H1 (cell line): ENCODE data around the gene GALR1. TPM values are rescaled to one million over a fixed set of nuclear protein-coding genes. Genes with fewer than 3 reads are reported as not detected.

ENCODE experiments used
- CTCF ChIA-PET: fragments of 300-600 bp; sonication (Branson Sonifier 250); formaldehyde crosslinking; loops from one replicate; lab custom pipeline; 2021; ENCODE audit not compliant: partially characterized antibody; lab: Charles Lee
- POLR2A ChIA-PET: fragments of 300-600 bp; sonication (Branson Sonifier 250); formaldehyde crosslinking; loops from one replicate; lab custom pipeline; 2021; ENCODE audit warnings: inconsistent platforms; ENCODE audit not compliant: partially characterized antibody; lab: Charles Lee
- DNase-seq, 2 experiments: peaks; one replicate each; pipeline versions ENCODE4 v3.0.0 to v3.0.0-alpha.2; 2010 to 2022; ENCODE audit warnings: low spot score in 2 of 2, low read depth in 1 of 2, mixed read lengths in 1 of 2
- FAIRE-seq: peaks from 2 replicates; lab custom pipeline; 2011; peaks lifted over from hg19 to GRCh38; lab: Jason Lieb, UNC
- H2AFZ ChIP-seq: 2 replicates; pipeline ENCODE4 v1.8.1; 2012; ENCODE audit warnings: low read length, inconsistent platforms
- H2AK5ac ChIP-seq: 2 replicates; pipeline ENCODE4 v1.6.1; 2013; ENCODE audit warnings: low read depth, low read length
- H2BK120ac ChIP-seq: replicated peaks from 2 replicates; pipeline ENCODE3; 2013; ENCODE audit warnings: low read depth, low read length, inconsistent platforms
- H2BK12ac ChIP-seq: 2 replicates; pipeline ENCODE4 v1.6.1; 2013; ENCODE audit warnings: low read depth, low read length
- H2BK15ac ChIP-seq: 2 replicates; pipeline ENCODE4 v1.6.1; 2013; ENCODE audit warnings: low read length
- H2BK20ac ChIP-seq: 2 replicates; pipeline ENCODE4 v1.6.1; 2013; ENCODE audit warnings: low read length
- H2BK5ac ChIP-seq: 2 replicates; pipeline ENCODE4 v1.6.1; 2013; ENCODE audit warnings: low read depth, low read length
- H3K14ac ChIP-seq: 2 replicates; pipeline ENCODE4 v1.6.1; 2013; ENCODE audit warnings: inconsistent platforms; ENCODE audit not compliant: insufficient read length
- H3K18ac ChIP-seq: 2 replicates; pipeline ENCODE4 v1.6.1; 2013; ENCODE audit warnings: low read length; ENCODE audit errors: extremely low read depth
- H3K23ac ChIP-seq: 2 replicates; pipeline ENCODE4 v1.6.1; 2013; ENCODE audit warnings: inconsistent platforms; ENCODE audit not compliant: insufficient read length
- H3K23me2 ChIP-seq: 2 replicates; pipeline ENCODE4 v1.6.1; 2013; ENCODE audit warnings: low read depth, low read length
- H3K27ac ChIP-seq: 2 replicates; pipeline ENCODE4 v1.6.1; 2011; ENCODE audit warnings: low read depth, low read length, inconsistent platforms
- H3K27me3 ChIP-seq, 4 experiments: replicated peaks in 1 of 4; 1 replicate in 1 of 4; 2 replicates in 3 of 4; pipeline versions ENCODE4 v1.6.1 to v1.8.1; 2011 to 2013; ENCODE audit warnings: low read length in 3 of 4, mild to moderate bottlenecking in 3 of 4, inconsistent platforms in 2 of 4, mixed read lengths in 2 of 4, moderate library complexity in 1 of 4; ENCODE audit not compliant: control insufficient read depth in 3 of 4, insufficient read depth in 3 of 4; ENCODE audit errors: extremely low read depth in 1 of 4
- H3K36me3 ChIP-seq, 4 experiments: 2 replicates each; pipeline versions ENCODE4 v1.6.1 to v1.8.1; 2011 to 2013; ENCODE audit warnings: mild to moderate bottlenecking in 4 of 4, low read length in 3 of 4, moderate library complexity in 2 of 4, control low read depth in 1 of 4, inconsistent platforms in 1 of 4; ENCODE audit not compliant: insufficient read depth in 4 of 4, control insufficient read depth in 2 of 4
- H3K4ac ChIP-seq: replicated peaks from 2 replicates; pipeline ENCODE3; 2013; ENCODE audit warnings: low read length, low read depth, mixed read lengths, inconsistent platforms; ENCODE audit not compliant: insufficient read length
- H3K4me1 ChIP-seq, 4 experiments: replicated peaks in 1 of 4; 1 replicate in 1 of 4; 2 replicates in 3 of 4; pipeline versions ENCODE4 v1.6.1 to v1.8.1; 2011 to 2013; ENCODE audit warnings: low read length in 3 of 4, inconsistent platforms in 2 of 4, mixed read lengths in 1 of 4; ENCODE audit not compliant: insufficient read depth in 4 of 4, control insufficient read depth in 3 of 4
- H3K4me2 ChIP-seq, 2 experiments: 2 replicates each; pipeline versions ENCODE4 v1.6.1 to v1.8.1; 2011 to 2013; ENCODE audit warnings: low read depth in 2 of 2, low read length in 2 of 2, control low read depth in 1 of 2, inconsistent platforms in 1 of 2, mild to moderate bottlenecking in 1 of 2; ENCODE audit not compliant: insufficient read depth in 1 of 2
- H3K4me3 ChIP-seq, 4 experiments: fragments of 200-600, 300-600 bp in 1 of 4; sonication (generic), shearing (Covaris generic), sonication (Bioruptor Twin) in 1 of 4; 2 replicates each; pipeline versions ENCODE4 v1.5.1 to v1.8.1; 2011 to 2016; ENCODE audit warnings: low read length in 4 of 4, low read depth in 3 of 4, control low read depth in 2 of 4, inconsistent platforms in 2 of 4, mild to moderate bottlenecking in 2 of 4, mixed read lengths in 1 of 4, moderate library complexity in 1 of 4; ENCODE audit not compliant: insufficient read depth in 2 of 4; ENCODE audit errors: extremely low read depth in 1 of 4
- H3K56ac ChIP-seq: replicated peaks from 2 replicates; pipeline ENCODE3; 2013; ENCODE audit warnings: low read depth, mild to moderate bottlenecking, mixed read lengths, low read length, inconsistent platforms; ENCODE audit not compliant: insufficient read length
- H3K79me1 ChIP-seq: 2 replicates; pipeline ENCODE4 v1.6.1; 2013; ENCODE audit warnings: low read depth, low read length, control low read depth
- H3K79me2 ChIP-seq, 2 experiments: 2 replicates each; pipeline versions ENCODE4 v1.6.1 to v1.8.1; 2012 to 2013; ENCODE audit warnings: low read length in 2 of 2, mild to moderate bottlenecking in 2 of 2, inconsistent platforms in 1 of 2; ENCODE audit not compliant: insufficient read depth in 2 of 2, control insufficient read depth in 1 of 2
- H3K9ac ChIP-seq, 4 experiments: replicated peaks in 1 of 4; 1 replicate in 1 of 4; 2 replicates in 3 of 4; pipeline versions ENCODE4 v1.6.1 to v1.8.1; 2011 to 2013; ENCODE audit warnings: low read depth in 3 of 4, low read length in 3 of 4, control low read depth in 2 of 4, mild to moderate bottlenecking in 2 of 4, moderate library complexity in 2 of 4, inconsistent platforms in 1 of 4; ENCODE audit errors: extremely low read depth in 1 of 4
- H3K9me3 ChIP-seq, 2 experiments: 2 replicates each; pipeline versions ENCODE4 v1.6.1 to v1.8.1; 2012 to 2013; ENCODE audit warnings: mild to moderate bottlenecking in 2 of 2, moderate library complexity in 2 of 2, control low read depth in 1 of 2, inconsistent platforms in 1 of 2, low read depth in 1 of 2, low read length in 1 of 2, mixed read lengths in 1 of 2; ENCODE audit not compliant: insufficient read depth in 2 of 2
- H4K20me1 ChIP-seq, 2 experiments: replicated peaks in 1 of 2; 2 replicates each; pipeline versions ENCODE3 to v1.8.1; 2011 to 2013; ENCODE audit warnings: inconsistent platforms in 2 of 2, low read length in 2 of 2, mild to moderate bottlenecking in 1 of 2; ENCODE audit not compliant: insufficient read depth in 2 of 2, control insufficient read depth in 1 of 2
- H4K5ac ChIP-seq: 2 replicates; pipeline ENCODE4 v1.6.1; 2013; ENCODE audit warnings: low read length, low read depth, mixed read lengths, inconsistent platforms; ENCODE audit not compliant: insufficient read length
- H4K8ac ChIP-seq: 2 replicates; pipeline ENCODE4 v1.8.0; 2013; ENCODE audit warnings: mild to moderate bottlenecking, moderate library complexity, low read length, inconsistent platforms; ENCODE audit not compliant: insufficient read depth; ENCODE audit errors: extremely low read depth
- H4K91ac ChIP-seq: replicated peaks from 2 replicates; pipeline ENCODE3; 2013; ENCODE audit warnings: low read length, mixed read lengths, inconsistent platforms; ENCODE audit not compliant: insufficient read length
- BCL11A ChIP-seq, 2 experiments: IDR thresholded peaks; one replicate each; pipeline ENCODE4 v1.6.1; 2011; ENCODE audit warnings: low read depth in 2 of 2, low read length in 2 of 2, mild to moderate bottlenecking in 2 of 2
- CBX8 ChIP-seq: fragments of 300-800, 300-1000 bp; sonication (generic); IDR thresholded peaks from 2 replicates; pipeline ENCODE4 v1.7.1; 2016; ENCODE audit warnings: low read depth, low read length, borderline replicate concordance
- EP300 ChIP-seq, 2 experiments: IDR thresholded peaks; 1 replicate in 1 of 2; 2 replicates in 1 of 2; pipeline ENCODE4 v1.6.1; 2011 to 2012; ENCODE audit warnings: low read depth in 2 of 2, low read length in 2 of 2, mild to moderate bottlenecking in 2 of 2, borderline replicate concordance in 1 of 2, inconsistent platforms in 1 of 2, moderate library complexity in 1 of 2
- GABPA ChIP-seq: IDR thresholded peaks from 2 replicates; pipeline ENCODE4 v1.6.1; 2011; ENCODE audit warnings: mild to moderate bottlenecking, low read length, moderate library complexity, borderline replicate concordance; ENCODE audit not compliant: insufficient read depth
- MAX ChIP-seq: IDR thresholded peaks from 2 replicates; pipeline ENCODE4 v1.6.1; 2012; ENCODE audit warnings: inconsistent platforms
- POLR2A ChIP-seq, 2 experiments: IDR thresholded peaks; 1 replicate in 1 of 2; 2 replicates in 1 of 2; pipeline ENCODE4 v1.6.1; 2011; ENCODE audit warnings: low read depth in 2 of 2, low read length in 2 of 2, mild to moderate bottlenecking in 2 of 2; ENCODE audit errors: control extremely low read depth in 1 of 2
- POU5F1 ChIP-seq: IDR thresholded peaks from 2 replicates; pipeline ENCODE4 v1.6.1; 2011; ENCODE audit warnings: low read depth, mild to moderate bottlenecking, low read length, moderate library complexity
- USF2 ChIP-seq: IDR thresholded peaks from 2 replicates; pipeline ENCODE4 v1.6.1; 2011; ENCODE audit warnings: low read length, improper control_type of control experiment
- WGBS, 2 experiments: shearing (Covaris generic) in 1 of 2; methylation state at CpG; one replicate each; pipeline versions ENCODE4 v1.1.6 to v1.1.7; 2013 to 2015; ENCODE audit warnings: low lambda C conversion rate in 2 of 2, mixed read lengths in 2 of 2, inconsistent platforms in 1 of 2, low coverage in 1 of 2, missing lambda C conversion rate in 1 of 2; ENCODE audit not compliant: insufficient replicate concordance in 2 of 2, insufficient coverage in 1 of 2, insufficient read length in 1 of 2; ENCODE audit errors: extremely low coverage in 1 of 2, missing lambda C conversion rate in 1 of 2; 5-methylcytosine and 5-hydroxymethylcytosine counted together
- polyA plus RNA-seq, 7 experiments: library from polyadenylated mRNA; depleted of rRNA in 3 of 7; stranded (reverse) in 5 of 7; unstranded in 2 of 7; fragments of >200 nt in 5 of 7; fragments of 200-250 nt in 2 of 7; gene quantifications; 1 replicate in 5 of 7; 2 replicates in 1 of 7; 4 replicates in 1 of 7; pipeline versions ENCODE4 v1.2.1 to v1.2.3, GENCODE V29; 2011 to 2013; ENCODE audit warnings: missing spikeins in 2 of 7, mixed read lengths in 2 of 7
- total RNA-seq: library from RNA; stranded (reverse); fragmentation: NEBNext Ultra II Directional; extraction: Animal tissue kit (Norgen Biotek cat#: 25700); gene quantifications from 2 replicates; pipeline ENCODE4 v1.2.1, GENCODE V29; 2021

Gene GALR1
- total and polyA plus RNA-seq, 2 of the 8 experiments (the other 6 are each of a cell fraction or from before 2014, with no cell fraction given) = 0.09 to 1.6 TPM

- H3K36me3 ChIP-seq = no peaks in the 10 kb centered on the region
- H2BK5ac ChIP-seq = no peak overlapping the region
- H4K20me1 ChIP-seq = peaks cover 0 to 6% of the 10 kb centered on the region in 2 experiments
- no peak for DNase-seq
- H3K14ac ChIP-seq = no peak overlapping the region
- H3K56ac ChIP-seq = no peak overlapping the region
- H3K23ac ChIP-seq = no peak overlapping the region
- H3K79me1 ChIP-seq = no peaks in the 10 kb centered on the region
- no peak overlapping the region for H3K9ac ChIP-seq
- H3K4me3 ChIP-seq = no peak overlapping the region
- H3K9me3 ChIP-seq = peaks cover 0 to 3% of the 10 kb centered on the region in 2 experiments; a peak in 1 of 4 replicates
- FAIRE-seq = no peak
- H2BK12ac ChIP-seq = no peak overlapping the region; the same call in 1 of the 2 replicates
- no peak overlapping the region for H3K27ac ChIP-seq
- H3K18ac ChIP-seq = no peak overlapping the region
- no peak overlapping the region for H2AK5ac ChIP-seq
- no peaks in the 10 kb centered on the region for H3K79me2 ChIP-seq
- no peak overlapping the region for H4K5ac ChIP-seq
- peaks cover 27% of the 10 kb centered on the region; the same call in 1 of the 2 replicates for H3K23me2 ChIP-seq
- WGBS, 2 experiments = 57% methylated on average over 6 of the region's 6 CpGs; no CpG with 5 or more reads in 1 of the 2 experiments
- peak overlapping the region; percentile 81 for H2BK20ac ChIP-seq
- no peak overlapping the region for H4K91ac ChIP-seq
- H3K4me1 ChIP-seq = peaks cover 10 to 17% (median 16%) of the 10 kb centered on the region in 4 experiments
- no peak overlapping the region for H3K4ac ChIP-seq
- POLR2A ChIA-PET = no interaction called here
- H2BK15ac ChIP-seq = no peak overlapping the region
- H3K27me3 ChIP-seq = peaks cover 19 to 24% (median 22%) of the 10 kb centered on the region in 4 experiments
- H3K4me2 ChIP-seq = no peak overlapping the region; a peak in 1 of 4 replicates
- no peak overlapping the region for H2AFZ ChIP-seq
- CTCF ChIA-PET = interaction anchor here (1.6 kb wide), 1 partner anchor 44 kb away, joined by 6 read pairs; no protein-coding TSS in a partner anchor
- no peak overlapping the region for H2BK120ac ChIP-seq
- H4K8ac ChIP-seq = no peak overlapping the region
- no peak for TF ChIP-seq BCL11A (IDR thresholded peaks at IDR 0.05; ENCODE audit: low read depth in 2 of 2, low read length in 2 of 2)
- no peak for TF ChIP-seq GABPA
- no peak for TF ChIP-seq CBX8
- no peak for TF ChIP-seq EP300 (IDR thresholded peaks at IDR 0.05; ENCODE audit: borderline replicate concordance in 1 of 2, low read depth in 2 of 2, low read length in 2 of 2)
- no peak for TF ChIP-seq MAX
- no peak for TF ChIP-seq USF2
- TF ChIP-seq POU5F1 = no peak
- no peak for TF ChIP-seq POLR2A (IDR thresholded peaks at IDR 0.05; ENCODE audit: control extremely low read depth in 1 of 2, low read depth in 2 of 2, low read length in 2 of 2)
Measured at GRCh38 chr18:77255426-77256105, 5.9 kb downstream of the GALR1 start.
